HG02763 (cell line): Measurements from ENCODE around the gene HS1BP3.

ENCODE experiments used
- ATAC-seq: cut with Tn5 transposase; IDR thresholded peaks from one replicate; pipeline ENCODE4 v1.9.1; 2021; ENCODE audit warnings: mild to moderate bottlenecking, moderate library complexity; ENCODE audit not compliant: unreplicated experiment

Gene HS1BP3

DNA sequence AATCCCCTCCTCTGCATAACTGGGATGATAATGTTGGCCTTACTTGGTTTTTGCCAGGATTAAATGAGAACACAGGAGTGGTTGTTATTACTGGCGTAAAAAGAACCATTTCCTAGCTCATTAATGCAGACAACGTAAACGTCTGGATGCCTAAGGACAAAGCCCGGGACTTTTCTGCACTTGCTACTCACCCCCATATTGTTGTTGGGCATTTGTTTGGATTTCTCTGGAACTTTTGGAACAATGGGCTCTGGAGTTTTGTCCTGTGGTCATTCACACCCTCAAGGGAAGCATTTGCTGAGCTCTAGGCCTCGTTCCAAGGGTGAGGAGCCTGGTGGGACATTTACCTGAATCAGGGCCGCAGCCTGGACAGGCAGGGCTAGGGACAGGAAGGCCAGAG is 76.0 kb downstream of the HS1BP3 start:
- no peak for ATAC-seq

DNA sequence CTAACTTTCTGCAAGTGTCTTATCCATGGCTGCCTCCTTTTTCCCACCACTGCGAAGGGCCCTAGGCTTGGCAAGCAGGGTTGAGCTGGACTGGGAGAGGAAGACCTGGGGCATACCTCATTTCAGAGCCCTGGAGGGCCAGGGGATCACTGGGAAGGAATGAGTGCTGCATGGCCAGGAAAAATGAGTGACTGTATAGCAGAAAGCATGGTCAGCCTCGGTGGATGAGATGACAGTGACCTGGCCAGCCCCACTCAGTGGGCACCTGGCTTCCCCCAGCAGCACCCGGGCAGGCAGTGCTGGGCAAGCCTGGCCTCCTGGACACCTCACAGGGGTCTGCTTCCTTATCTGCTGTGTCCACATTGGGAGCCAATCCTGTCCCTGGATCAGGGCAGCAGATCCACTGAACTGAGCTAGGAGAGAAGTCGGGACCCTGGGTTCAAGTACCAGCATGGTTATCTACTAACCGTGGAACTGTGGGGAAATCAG is 76.4 kb downstream of the HS1BP3 start:
- ATAC-seq = no peak

DNA sequence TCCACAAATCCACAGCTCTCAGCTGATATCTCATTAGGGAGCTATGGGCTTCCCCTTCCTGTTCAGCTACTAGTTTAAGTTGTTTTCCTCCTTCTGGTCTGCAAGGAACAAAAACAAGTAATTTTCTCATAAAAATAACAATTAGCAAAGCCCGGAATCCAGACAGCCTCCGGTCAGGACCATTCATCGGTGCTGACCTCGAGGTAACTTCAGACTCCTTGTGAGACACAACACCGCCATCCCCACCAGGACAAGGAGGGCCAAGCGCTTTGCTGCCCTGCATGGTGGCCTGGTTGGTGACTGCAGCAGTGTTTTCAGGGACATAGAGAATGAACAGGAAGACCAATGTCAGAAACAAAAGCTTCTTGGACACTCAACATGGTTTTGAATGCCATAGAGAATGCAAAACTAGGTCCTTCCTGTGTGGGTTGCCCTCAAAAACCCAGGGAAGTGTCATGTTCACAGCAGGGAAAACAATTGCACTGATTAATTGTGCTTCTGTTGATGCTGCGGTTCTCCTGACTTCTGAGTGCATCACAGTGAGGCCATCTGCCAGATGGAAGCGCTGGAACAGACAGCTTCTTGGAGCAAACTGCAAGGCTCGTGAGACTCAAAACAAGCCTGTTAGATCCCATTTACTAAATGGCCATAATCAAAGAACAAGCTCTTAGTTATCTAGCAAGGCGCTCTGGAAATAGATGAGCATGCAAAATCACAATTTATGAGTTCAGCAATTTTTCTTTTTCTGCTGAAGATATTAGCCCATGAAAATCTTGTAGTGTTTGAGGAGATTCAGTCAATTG is 77.1 kb downstream of the HS1BP3 start:
- ATAC-seq = no peak

DNA sequence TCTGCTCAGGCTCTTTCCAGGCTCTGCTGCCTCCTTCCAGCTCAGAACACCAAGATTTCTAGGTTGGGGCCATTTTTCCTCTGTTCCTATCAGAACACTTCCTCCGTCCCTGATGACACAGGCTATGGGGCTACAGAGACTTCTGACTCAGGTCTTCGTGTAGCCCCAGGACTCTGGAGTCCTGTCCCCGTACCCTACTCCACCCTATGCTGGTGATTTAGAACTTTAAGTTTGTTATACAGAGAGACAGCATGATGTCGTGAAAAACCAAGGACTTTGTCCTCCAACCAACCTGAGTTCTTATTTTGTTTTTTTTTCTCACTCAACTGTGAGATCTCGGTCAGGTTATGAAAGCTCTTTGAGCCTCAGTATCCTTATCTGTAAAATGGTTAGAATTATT is 78.7 kb downstream of the HS1BP3 start:
- ATAC-seq = no peak

DNA sequence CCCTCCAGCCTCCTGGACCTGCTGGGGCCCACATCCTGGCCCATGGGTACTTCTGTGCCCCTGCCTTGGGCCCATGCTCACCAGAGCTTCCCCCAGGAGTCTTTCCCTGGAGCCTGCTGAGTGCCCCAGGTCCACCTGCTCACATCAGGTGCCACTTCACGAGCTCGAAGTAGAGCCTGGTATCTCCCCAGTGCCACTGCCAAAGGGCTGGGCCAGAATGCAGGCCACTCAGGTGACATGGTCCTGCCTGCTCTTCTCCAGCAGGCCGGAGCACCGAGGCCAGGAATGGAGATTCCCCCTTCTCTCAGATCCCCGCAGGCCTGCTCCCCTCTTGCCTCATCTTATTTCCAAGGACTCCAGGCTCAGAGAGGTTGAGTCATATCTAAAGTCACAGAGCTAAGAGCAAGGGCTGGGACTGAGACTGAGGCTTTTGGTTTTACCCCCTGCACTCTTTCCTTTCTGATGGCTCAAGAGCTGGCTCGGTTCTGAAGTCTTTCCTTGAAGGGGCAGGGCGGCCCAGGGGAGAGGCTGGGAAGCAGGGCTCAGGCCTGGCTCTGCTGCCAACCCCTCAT is 79.2 kb downstream of the HS1BP3 start:
- ATAC-seq = no peak

DNA sequence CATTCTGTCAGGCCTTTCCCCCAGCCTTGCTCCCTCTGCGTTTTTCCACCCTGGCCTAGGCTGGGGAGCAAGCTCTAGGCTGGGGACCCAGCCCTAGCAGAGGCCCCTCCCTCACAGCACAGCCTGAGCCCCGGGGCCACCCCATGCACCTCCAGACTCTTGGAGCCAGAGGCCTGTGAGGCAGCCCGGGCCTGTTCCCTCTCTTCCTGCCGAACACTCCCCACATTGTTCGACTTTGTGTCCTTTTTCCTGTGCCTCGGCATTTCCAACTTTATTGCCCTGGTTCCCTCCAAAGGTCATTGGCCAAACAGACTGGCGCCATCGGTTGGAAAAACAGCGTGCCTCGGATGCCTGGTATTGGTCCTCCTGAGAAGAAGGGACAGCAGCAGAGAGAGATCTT is 79.7 kb downstream of the HS1BP3 start:
- ATAC-seq = no peak

DNA sequence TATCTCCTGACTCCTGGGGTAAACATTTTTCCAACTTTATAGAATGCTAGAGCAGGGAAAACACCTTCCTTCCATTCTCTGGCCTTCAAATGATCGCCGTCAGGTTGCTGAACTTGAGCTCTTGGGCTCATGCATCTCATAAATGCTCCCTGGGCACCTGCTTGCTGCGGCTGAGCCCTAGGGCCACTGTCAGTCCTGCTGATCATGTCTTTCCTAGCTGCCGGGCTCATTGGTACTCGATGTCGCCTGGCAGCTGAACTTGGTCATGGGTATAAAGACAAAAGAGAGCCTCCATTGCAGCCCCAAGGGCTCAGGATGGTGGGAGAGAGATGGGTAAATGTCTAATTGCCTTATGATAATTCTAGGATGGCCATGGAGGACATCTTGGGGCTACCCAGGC is 80.6 kb downstream of the HS1BP3 start:
- ATAC-seq = no peak

DNA sequence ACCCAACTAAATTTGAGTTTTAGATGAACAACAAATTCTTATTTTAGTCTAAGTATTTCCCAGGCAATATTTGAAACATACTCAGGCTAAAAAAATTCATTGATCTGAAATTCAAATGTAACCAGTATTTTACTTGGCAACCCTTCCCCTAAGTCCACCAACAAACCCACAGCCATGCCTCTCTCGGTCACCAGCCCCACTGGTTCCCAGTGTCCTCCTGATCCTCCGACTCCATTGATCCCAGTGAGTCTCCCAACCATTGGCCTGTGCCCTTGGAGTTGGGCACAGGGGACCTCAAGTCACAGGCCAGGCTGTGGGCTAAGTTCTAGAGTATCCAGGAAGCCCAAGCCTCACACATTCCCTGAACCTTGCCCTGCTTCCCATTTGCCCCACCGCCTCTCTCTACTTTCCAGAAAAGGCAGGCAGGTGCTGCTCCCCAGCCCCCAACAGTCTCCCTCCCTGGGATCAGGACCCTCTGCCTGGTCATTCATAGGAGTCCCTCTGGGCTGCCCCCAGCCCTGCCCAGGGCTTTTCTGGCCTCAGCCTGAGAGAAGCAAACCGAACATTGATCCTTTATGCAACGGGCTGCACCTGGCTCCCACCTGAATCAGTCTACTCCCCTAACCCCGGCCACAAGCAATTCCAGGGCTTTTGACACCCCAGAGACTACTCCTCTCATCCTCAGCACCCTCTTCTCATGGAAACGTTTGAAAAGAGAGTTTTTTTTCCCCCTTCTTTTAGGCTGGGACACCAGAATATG is 81.3 kb downstream of the HS1BP3 start:
- ATAC-seq = no peak

DNA sequence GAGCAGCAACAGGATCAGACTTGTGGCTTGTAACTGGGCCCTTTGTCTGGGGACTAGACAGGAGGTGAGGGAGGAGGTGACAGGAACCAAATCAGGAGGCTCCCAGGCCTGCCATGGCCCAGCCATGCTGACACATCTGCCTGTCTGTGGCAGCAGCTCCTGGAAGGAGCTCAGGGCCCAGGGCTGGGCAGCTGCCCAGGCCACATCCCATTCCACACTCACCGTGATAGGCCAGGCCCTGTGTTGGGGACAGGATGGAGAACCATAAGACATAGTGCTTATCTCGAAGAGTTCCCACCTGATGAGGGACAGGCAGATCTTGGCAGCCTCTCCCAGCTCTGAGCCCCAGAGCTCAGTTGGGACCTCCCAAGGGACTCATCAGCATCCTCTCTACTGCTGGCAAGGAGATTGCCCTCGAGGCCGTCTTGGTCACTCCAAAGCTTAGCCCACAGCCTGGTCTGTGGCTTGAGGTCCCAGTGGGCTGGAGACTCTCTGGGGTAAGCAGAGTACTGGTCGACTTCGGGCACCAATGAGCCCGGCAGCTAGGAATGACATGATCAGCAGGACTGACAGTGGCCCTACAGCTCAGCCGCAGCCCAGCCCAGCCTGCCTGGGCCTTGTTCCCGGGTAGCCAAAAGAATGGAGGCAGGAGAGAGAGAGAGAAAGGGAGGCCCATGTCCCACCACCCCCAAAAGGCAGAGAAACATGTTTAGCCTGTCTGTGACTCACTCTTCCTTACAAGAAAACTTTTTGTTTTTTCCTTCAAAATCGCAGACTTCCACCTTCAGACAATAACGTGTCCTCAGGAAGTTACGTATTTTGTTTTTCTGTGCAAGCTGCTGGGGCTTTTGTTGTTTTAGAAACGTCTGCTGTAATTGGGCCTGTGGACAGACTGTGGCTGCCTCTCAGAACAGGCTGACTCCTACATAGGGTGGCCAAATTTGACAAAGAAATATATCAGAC is 82.1 kb downstream of the HS1BP3 start:
- no peak for ATAC-seq

DNA sequence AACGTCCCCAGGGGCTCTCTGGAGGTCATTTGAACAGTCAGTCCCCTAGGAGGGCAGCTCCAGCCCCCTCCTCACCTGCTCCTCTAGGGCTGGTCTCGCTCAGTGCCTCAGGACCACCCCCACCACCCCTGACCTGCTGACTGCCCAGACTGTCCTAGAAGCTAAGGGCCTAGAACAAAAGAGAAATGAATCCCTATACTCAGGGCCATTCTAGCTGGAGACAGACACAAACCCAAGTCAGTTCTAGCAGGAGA is 83.0 kb downstream of the HS1BP3 start:
- ATAC-seq = no peak
